B cell (primary cell): ENCODE measurements around the gene WDR35. TPM values are rescaled to one million over a fixed set of nuclear protein-coding genes. Genes with fewer than 3 reads are reported as not detected.

ENCODE experiments used
- ATAC-seq: fragments of 200-7000 bp; cut with Tn5 transposase; one replicate; pipeline ENCODE4 v1.10.0; 2021; ENCODE audit warnings: low read depth, mild to moderate bottlenecking, moderate number of reproducible peaks, moderate library complexity
- CTCF ChIA-PET: fragments of 350-600 bp; sonication (Branson Sonifier 250); formaldehyde crosslinking; loops from one replicate; lab custom pipeline; 2021; ENCODE audit warnings: antibody characterized with exemption, inconsistent platforms; lab: Charles Lee
- POLR2A ChIA-PET: fragments of 350-600 bp; sonication (Branson Sonifier 250); formaldehyde crosslinking; loops from one replicate; lab custom pipeline; 2021; ENCODE audit warnings: antibody characterized with exemption; lab: Charles Lee
- DNase-seq: peaks from one replicate; pipeline ENCODE4 v3.0.0; 2013
- H2AFZ ChIP-seq: 2 replicates; pipeline ENCODE4 v1.6.1; 2012; ENCODE audit warnings: mild to moderate bottlenecking, low read depth, low read length; ENCODE audit not compliant: insufficient read depth, poor library complexity, severe bottlenecking
- H3K27ac ChIP-seq, 2 donors: 1 replicate in 1 of 2; 2 replicates in 1 of 2; pipeline ENCODE4 v1.5.1; 2012 to 2013; ENCODE audit warnings: low read length in 2 of 2, mild to moderate bottlenecking in 2 of 2, moderate library complexity in 1 of 2
- H3K27me3 ChIP-seq, 4 experiments: fragments of 200-600 bp in 1 of 4; sonication (generic) in 1 of 4; replicated peaks in 1 of 4; 1 replicate in 2 of 4; 2 replicates in 2 of 4; pipeline versions ENCODE4 v1.6.1 to v1.7.0; 2013 to 2016; ENCODE audit warnings: low read length in 3 of 4, mild to moderate bottlenecking in 2 of 4, mixed read lengths in 1 of 4, moderate library complexity in 1 of 4; ENCODE audit not compliant: insufficient read depth in 4 of 4, control insufficient read depth in 3 of 4; ENCODE audit errors: control extremely low read depth in 1 of 4
- H3K36me3 ChIP-seq, 2 experiments: replicated peaks in 1 of 2; 1 replicate in 1 of 2; 2 replicates in 1 of 2; pipeline versions ENCODE4 v1.6.1 to v1.7.1; 2013; ENCODE audit warnings: low read length in 1 of 2; ENCODE audit not compliant: insufficient read depth in 2 of 2, control insufficient read depth in 1 of 2; ENCODE audit errors: control extremely low read depth in 1 of 2, extremely low read depth in 1 of 2
- H3K4me1 ChIP-seq, 2 donors: fragments of 200-600 bp in 1 of 2; sonication (generic) in 1 of 2; 1 replicate in 1 of 2; 2 replicates in 1 of 2; pipeline versions ENCODE4 v1.5.1 to v1.6.1; 2013 to 2017; ENCODE audit warnings: low read length in 2 of 2; ENCODE audit not compliant: control insufficient read depth in 2 of 2, insufficient read depth in 2 of 2
- H3K4me2 ChIP-seq: replicated peaks from 2 replicates; pipeline ENCODE3; 2012; ENCODE audit warnings: mild to moderate bottlenecking, low read depth, low read length; ENCODE audit not compliant: poor library complexity, severe bottlenecking
- H3K4me3 ChIP-seq, 5 experiments: fragments of 200-600 bp in 1 of 5; sonication (generic) in 1 of 5; 1 replicate in 3 of 5; 2 replicates in 2 of 5; pipeline versions ENCODE4 v1.5.1 to v1.7.0; 2011 to 2016; ENCODE audit warnings: low read length in 4 of 5, mild to moderate bottlenecking in 4 of 5, low read depth in 2 of 5, control low read depth in 1 of 5, moderate library complexity in 1 of 5; ENCODE audit not compliant: insufficient read depth in 1 of 5; ENCODE audit errors: control extremely low read depth in 1 of 5, extremely low read depth in 1 of 5
- H3K79me2 ChIP-seq: fragments of 200-600 bp; sonication (generic); one replicate; pipeline ENCODE4 v1.6.0; 2016; ENCODE audit warnings: low read length; ENCODE audit not compliant: control insufficient read depth, insufficient read depth
- H3K9ac ChIP-seq: fragments of 200-600 bp; sonication (generic); 2 replicates; pipeline ENCODE4 v1.6.1; 2017; ENCODE audit warnings: mild to moderate bottlenecking, low read length, moderate library complexity
- H3K9me3 ChIP-seq, 3 donors: one replicate each; pipeline versions ENCODE4 v1.6.1 to v1.7.1; 2013; ENCODE audit warnings: low read length in 2 of 3; ENCODE audit not compliant: control insufficient read depth in 2 of 3, insufficient read depth in 1 of 3; ENCODE audit errors: control extremely low read depth in 1 of 3
- H4K20me1 ChIP-seq: 2 replicates; pipeline ENCODE4 v1.6.0; 2012; ENCODE audit warnings: mild to moderate bottlenecking, low read length; ENCODE audit not compliant: insufficient read depth, control insufficient read depth, poor library complexity, severe bottlenecking
- H3K27ac Mint-ChIP-seq: one replicate; pipeline ENCODE4 v1.8.0; 2021; ENCODE audit warnings: mixed read lengths
- H3K27me3 Mint-ChIP-seq: one replicate; pipeline ENCODE4 v1.8.0; 2021; ENCODE audit warnings: mixed read lengths
- H3K4me1 Mint-ChIP-seq: one replicate; pipeline ENCODE4 v1.8.0; 2021; ENCODE audit warnings: mixed read lengths
- H3K4me3 Mint-ChIP-seq: one replicate; pipeline ENCODE4 v1.8.0; 2021; ENCODE audit warnings: mixed read lengths
- H3K9me3 Mint-ChIP-seq: one replicate; pipeline ENCODE4 v1.8.0; 2022; ENCODE audit warnings: mixed read lengths; ENCODE audit not compliant: insufficient read depth
- CTCF ChIP-seq: fragments of 200-600 bp; IDR thresholded peaks from one replicate; pipeline ENCODE4 v1.8.0; 2022; ENCODE audit warnings: antibody characterized with exemption, mild to moderate bottlenecking
- EZH2 ChIP-seq: IDR thresholded peaks from 2 replicates; pipeline ENCODE4 v1.6.1; 2012; ENCODE audit warnings: borderline replicate concordance, low read depth, mild to moderate bottlenecking, moderate library complexity, low read length; ENCODE audit not compliant: insufficient read depth, poor library complexity, severe bottlenecking
- WGBS: methylation state at CpG from one replicate; pipeline ENCODE4 v1.1.5; 2013; ENCODE audit warnings: missing lambda C conversion rate; ENCODE audit not compliant: insufficient coverage; 5-methylcytosine and 5-hydroxymethylcytosine counted together
- intact Hi-C: fragments of 100-400 bp; cut with micrococcal nuclease; formaldehyde crosslinking; loops from one replicate; pipeline ENCODE4 v1.10.0; 2022
- polyA plus RNA-seq: library from polyadenylated mRNA; depleted of rRNA; stranded (reverse); fragments of >200 nt; gene quantifications from 2 replicates; pipeline ENCODE4 v1.2.3, GENCODE V29; 2012
- total RNA-seq, 2 donors: library from RNA; stranded (reverse); fragments of 120-200 nt in 1 of 2; gene quantifications; 1 replicate in 1 of 2; 2 replicates in 1 of 2; pipeline versions ENCODE4 v1.2.3 to v1.2.4, GENCODE V29; 2013 to 2022

WDR35 gene
- total and polyA plus RNA-seq, 2 donors (not counting 1 experiment from before 2014, with no cell fraction given), result 2.4 to 9.4 TPM

- Mint-ChIP-seq H3K4me3 (no peak overlapping the region), H3K4me1 (no peaks in the 10 kb centered on the region), H3K9me3 (peaks cover 2% of the 10 kb centered on the region), H3K27ac (no peak overlapping the region), H3K27me3 (no peaks in the 10 kb centered on the region)
- Histone ChIP-seq H3K36me3 (peaks cover 4 to 35% of the 10 kb centered on the region in 2 experiments), H3K4me1 (no peaks in the 10 kb centered on the region), H3K27me3 (no peaks in the 10 kb centered on the region), H4K20me1 (no peaks in the 10 kb centered on the region), H3K27ac (no peak overlapping the region), H3K9me3 (no peaks in the 10 kb centered on the region), H3K9ac (no peak overlapping the region), H2AFZ (no peak overlapping the region), H3K4me3 (no peak overlapping the region), H3K79me2 (no peaks in the 10 kb centered on the region), H3K4me2 (no peak overlapping the region)
- intact Hi-C loops, result no loop called here
- TF ChIP-seq EZH2, result no peak
- no peak for TF ChIP-seq CTCF
- CTCF ChIA-PET, result interaction anchor here (1.9 kb wide), 1 partner anchor 13 kb away, joined by 12 read pairs; no protein-coding TSS in a partner anchor
- DNase-seq, result no peak
- 100% methylated on average over 4 of the region's 4 CpGs for WGBS
- ATAC-seq, result no peak
- POLR2A ChIA-PET, result no interaction called here
These were observed 37.4 kb upstream of the WDR35 start for GRCh38 chr2:20027260-20027677.

- no peak overlapping the region for H3K4me3 Mint-ChIP-seq
- no peaks in the 10 kb centered on the region for H3K27me3 Mint-ChIP-seq
- no peaks in the 10 kb centered on the region for H4K20me1 ChIP-seq
- POLR2A ChIA-PET, result no interaction called here
- intact Hi-C loops, result no loop called here
- WGBS, result 100% methylated on average over 1 of the region's 3 CpGs
- no peak overlapping the region for H3K9ac ChIP-seq
- H3K27ac Mint-ChIP-seq, result no peak overlapping the region
- TF ChIP-seq EZH2, result no peak
- no peak for TF ChIP-seq CTCF
- H3K4me1 Mint-ChIP-seq, result no peaks in the 10 kb centered on the region
- DNase-seq (no peak), ATAC-seq (no peak)
- no peaks in the 10 kb centered on the region for H3K4me1 ChIP-seq
- H3K36me3 ChIP-seq, result peaks cover 4 to 22% of the 10 kb centered on the region in 2 experiments
- peaks cover 0 to 11% (median 9%) of the 10 kb centered on the region in 3 donors for H3K9me3 ChIP-seq
- no peak overlapping the region for H3K4me3 ChIP-seq
- no peaks in the 10 kb centered on the region for H3K27me3 ChIP-seq
- no peaks in the 10 kb centered on the region for H3K79me2 ChIP-seq
- H3K27ac ChIP-seq, result no peak overlapping the region
- peaks cover 10% of the 10 kb centered on the region for H3K9me3 Mint-ChIP-seq
- no peak overlapping the region for H3K4me2 ChIP-seq
- no peak overlapping the region for H2AFZ ChIP-seq
- CTCF ChIA-PET, result no interaction called here
These were observed 35.3 kb upstream of the WDR35 start for GRCh38 chr2:20025065-20025786.
